AG04450 (cell line): ENCODE measurements around the gene AGAP2. TPM values are rescaled to one million over a fixed set of nuclear protein-coding genes. Genes with fewer than 3 reads are reported as not detected.
"Not testable (repeated sequence)": the region's sequence is repeated elsewhere in the genome, so short reads cannot be mapped to it uniquely, and the experiment has no call there.

Experiments used
- CTCF ChIA-PET: fragments of 300-600, 350-600 bp; formaldehyde crosslinking; extraction: SDS; loops from one replicate; lab custom pipeline; 2022; ENCODE audit warnings: antibody characterized with exemption, inconsistent platforms; lab: Charles Lee
- POLR2A ChIA-PET: fragments of 350-600 bp; formaldehyde crosslinking; extraction: SDS; loops from one replicate; lab custom pipeline; 2021; ENCODE audit warnings: antibody characterized with exemption, inconsistent platforms; lab: Yijun Ruan, JAX
- DNase-seq: peaks from one replicate; pipeline ENCODE4 v3.0.0-alpha.2; 2011; ENCODE audit warnings: low read depth, low spot score
- H3K27ac ChIP-seq: one replicate; pipeline ENCODE4 v1.5.1; 2012; ENCODE audit warnings: low read depth, low read length, control low read depth
- H3K27me3 ChIP-seq: one replicate; pipeline ENCODE4 v1.6.0; 2012; ENCODE audit warnings: low read length; ENCODE audit not compliant: control insufficient read depth, insufficient read depth
- H3K4me3 ChIP-seq: 2 replicates; pipeline ENCODE4 v1.5.1; 2011; ENCODE audit warnings: mild to moderate bottlenecking, low read depth, low read length, control low read depth
- H3K9me3 ChIP-seq: 2 replicates; pipeline ENCODE4 v1.5.1; 2012; ENCODE audit warnings: low read length; ENCODE audit not compliant: control insufficient read depth, insufficient read depth
- polyA plus RNA-seq: library from polyadenylated mRNA; depleted of rRNA; stranded (reverse); fragments of >200 nt; gene quantifications from 2 replicates; pipeline ENCODE4 v1.2.3, GENCODE V29; 2011; rRNA removed
- TF ChIP-seq, protein P1 (sequence below): IDR thresholded peaks from 2 replicates; pipeline ENCODE4 v1.5.1; 2011; ENCODE audit warnings: low read depth, low read length, control low read depth, inconsistent platforms

AGAP2 gene
- polyA plus RNA-seq, 1 experiment: 0.02 TPM

DNA sequence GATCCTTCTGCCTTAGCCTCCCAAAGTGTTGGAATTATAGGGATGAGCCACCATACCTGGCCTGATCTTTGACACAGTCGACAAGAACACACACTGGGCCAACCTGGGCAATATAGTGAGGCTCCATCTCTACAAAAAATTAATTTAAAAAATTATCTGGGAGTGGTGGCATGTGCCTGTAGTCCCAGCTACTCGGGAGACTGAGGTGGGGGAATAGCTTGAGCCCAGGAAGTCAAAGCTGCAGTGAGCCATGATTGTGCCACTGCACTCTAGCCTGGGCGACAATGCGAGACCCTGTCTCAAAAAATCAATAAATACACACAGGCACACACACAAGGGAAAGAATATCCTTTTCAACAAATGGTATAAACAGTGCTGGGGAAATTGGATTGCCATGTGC, 50.7 kb downstream of the AGAP2 start:
- CTCF ChIA-PET: no interaction called here
- no peak overlapping the region for H3K27ac ChIP-seq
- no peak overlapping the region for H3K4me3 ChIP-seq
- H3K9me3 ChIP-seq: no peaks in the 10 kb centered on the region
- peaks cover 5% of the 10 kb centered on the region for H3K27me3 ChIP-seq
- POLR2A ChIA-PET: no interaction called here
- TF ChIP-seq, protein P1, sequence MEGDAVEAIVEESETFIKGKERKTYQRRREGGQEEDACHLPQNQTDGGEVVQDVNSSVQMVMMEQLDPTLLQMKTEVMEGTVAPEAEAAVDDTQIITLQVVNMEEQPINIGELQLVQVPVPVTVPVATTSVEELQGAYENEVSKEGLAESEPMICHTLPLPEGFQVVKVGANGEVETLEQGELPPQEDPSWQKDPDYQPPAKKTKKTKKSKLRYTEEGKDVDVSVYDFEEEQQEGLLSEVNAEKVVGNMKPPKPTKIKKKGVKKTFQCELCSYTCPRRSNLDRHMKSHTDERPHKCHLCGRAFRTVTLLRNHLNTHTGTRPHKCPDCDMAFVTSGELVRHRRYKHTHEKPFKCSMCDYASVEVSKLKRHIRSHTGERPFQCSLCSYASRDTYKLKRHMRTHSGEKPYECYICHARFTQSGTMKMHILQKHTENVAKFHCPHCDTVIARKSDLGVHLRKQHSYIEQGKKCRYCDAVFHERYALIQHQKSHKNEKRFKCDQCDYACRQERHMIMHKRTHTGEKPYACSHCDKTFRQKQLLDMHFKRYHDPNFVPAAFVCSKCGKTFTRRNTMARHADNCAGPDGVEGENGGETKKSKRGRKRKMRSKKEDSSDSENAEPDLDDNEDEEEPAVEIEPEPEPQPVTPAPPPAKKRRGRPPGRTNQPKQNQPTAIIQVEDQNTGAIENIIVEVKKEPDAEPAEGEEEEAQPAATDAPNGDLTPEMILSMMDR: no peak
- DNase-seq: no peak

DNA sequence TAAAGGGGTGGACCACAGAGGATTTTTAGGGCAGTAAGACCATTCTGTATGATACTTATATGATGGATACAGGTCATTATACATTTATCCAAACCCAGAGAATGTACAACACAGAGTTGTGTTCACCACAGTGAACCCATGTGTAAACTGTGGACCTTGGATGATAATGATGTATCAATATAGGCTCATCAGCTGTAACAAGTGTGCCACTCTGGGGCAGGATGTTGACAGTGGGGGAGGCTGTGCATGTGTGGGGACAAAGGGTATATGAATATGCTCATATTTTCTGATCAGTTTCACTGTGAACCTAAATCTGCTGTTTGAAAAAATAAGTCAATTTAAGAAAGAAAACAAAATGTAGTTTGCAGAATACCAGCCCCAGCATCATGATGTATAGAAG, 58.8 kb downstream of the AGAP2 start:
- H3K4me3 ChIP-seq: no peak overlapping the region
- TF ChIP-seq, protein P1: no peak
- H3K9me3 ChIP-seq: peaks cover 2% of the 10 kb centered on the region; the same call in 1 of the 2 replicates
- peaks cover 5% of the 10 kb centered on the region for H3K27me3 ChIP-seq
- ChIA-PET CTCF (interaction anchor here (0.8 kb wide), 1 partner anchor 96 kb away, joined by 3 read pairs; no protein-coding TSS in a partner anchor), POLR2A (no interaction called here)
- no peak for DNase-seq
- H3K27ac ChIP-seq: no peak overlapping the region

DNA sequence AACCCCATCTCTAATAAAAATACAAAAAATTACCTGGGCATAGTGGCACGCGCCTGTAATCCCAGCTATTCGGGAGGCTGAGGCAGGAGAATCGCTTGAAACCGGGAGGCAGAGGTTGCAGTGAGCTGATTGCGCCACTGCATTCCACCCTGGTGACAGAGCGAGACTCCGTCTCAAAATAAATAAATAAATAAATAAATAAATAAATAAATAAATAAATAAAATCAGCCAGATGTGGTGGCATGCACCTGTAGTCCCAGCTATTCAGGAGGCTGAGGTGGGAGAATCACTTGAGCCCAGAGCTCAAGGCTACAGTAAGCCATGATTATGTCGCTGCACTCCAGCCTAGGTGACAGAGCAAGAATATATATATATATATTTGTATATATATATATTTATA, 60.6 kb downstream of the AGAP2 start:
- H3K27me3 ChIP-seq, H3K4me3 ChIP-seq, DNase-seq, CTCF ChIA-PET, POLR2A ChIA-PET, H3K27ac ChIP-seq, H3K9me3 ChIP-seq: not testable (repeated sequence)

DNA sequence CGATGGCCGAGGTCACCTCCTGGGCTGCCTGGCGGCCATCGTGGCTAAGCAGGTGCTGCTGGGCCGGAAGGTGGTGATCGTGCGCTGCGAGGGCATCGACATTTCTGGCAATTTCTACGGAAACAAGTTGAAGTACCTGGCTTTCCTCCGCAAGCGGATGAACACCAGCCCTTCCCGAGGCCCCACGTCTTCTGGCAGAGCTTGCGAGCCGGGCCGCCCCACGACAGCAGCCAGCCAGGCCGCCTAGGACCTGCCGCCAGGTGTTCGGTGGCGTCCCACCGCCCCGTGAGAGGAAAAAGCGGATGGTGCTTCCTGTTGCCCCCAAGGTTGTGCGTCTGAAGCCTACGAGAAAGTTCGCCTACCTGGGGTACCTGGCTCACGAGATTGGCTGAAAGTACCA, 63.9 kb downstream of the AGAP2 start:
- Histone ChIP-seq H3K27ac (no peak overlapping the region), H3K27me3 (no peaks in the 10 kb centered on the region), H3K4me3 (no peak overlapping the region), H3K9me3 (peaks cover 5% of the 10 kb centered on the region; the same call in 1 of the 2 replicates)
- TF ChIP-seq, protein P1: no peak
- DNase-seq: no peak
- POLR2A ChIA-PET: no interaction called here
- CTCF ChIA-PET: interaction anchor here (1.5 kb wide), 1 partner anchor 19 kb away, joined by 3 read pairs; the partner anchor contains the start of gene OS9

Other genes starting within 250 kb of the AGAP2 start
- 64.9 and 69.0 TPM in 2 replicates for gene DDIT3, start 218.2 kb downstream of the AGAP2 start, polyA plus RNA-seq
- gene MBD6, start 215.9 kb downstream of the AGAP2 start, polyA plus RNA-seq: 3.3 and 4.9 TPM in 2 replicates
- gene DCTN2, start 191.6 kb downstream of the AGAP2 start, polyA plus RNA-seq: 146 and 160 TPM in 2 replicates
- 0.38 and 0.45 TPM in 2 replicates for gene KIF5A, start 188.7 kb downstream of the AGAP2 start, polyA plus RNA-seq
- gene PIP4K2C, start 147.6 kb downstream of the AGAP2 start, polyA plus RNA-seq: 29.7 and 33.1 TPM in 2 replicates
- gene DTX3, start 133.9 kb downstream of the AGAP2 start, polyA plus RNA-seq: 24.8 and 32.0 TPM in 2 replicates
- gene ARHGEF25, start 127.3 kb downstream of the AGAP2 start, polyA plus RNA-seq: 23.4 and 26.0 TPM in 2 replicates
- gene B4GALNT1, start 105.5 kb downstream of the AGAP2 start, polyA plus RNA-seq: 1.8 and 2.5 TPM in 2 replicates
- gene OS9, start 44.6 kb downstream of the AGAP2 start, polyA plus RNA-seq: 309 and 310 TPM in 2 replicates
- 32.7 and 45.9 TPM in 2 replicates for gene TSPAN31, start 6.3 kb upstream of the AGAP2 start, polyA plus RNA-seq
- gene CDK4, start 13.6 kb upstream of the AGAP2 start, polyA plus RNA-seq: 251 and 288 TPM in 2 replicates
- gene MARCHF9, start 16.4 kb upstream of the AGAP2 start, polyA plus RNA-seq: 3.6 and 3.7 TPM in 2 replicates
- 0.22 and 0.29 TPM in 2 replicates for gene CYP27B1, start 28.3 kb upstream of the AGAP2 start, polyA plus RNA-seq
- 20.1 and 23.5 TPM in 2 replicates for gene METTL1, start 33.4 kb upstream of the AGAP2 start, polyA plus RNA-seq
- gene EEF1AKMT3, start 33.9 kb upstream of the AGAP2 start, polyA plus RNA-seq: 6.8 and 7.6 TPM in 2 replicates
- 22.3 and 22.8 TPM in 2 replicates for gene TSFM, start 44.0 kb upstream of the AGAP2 start, polyA plus RNA-seq
- gene AVIL, start 80.0 kb upstream of the AGAP2 start, polyA plus RNA-seq: 3.5 and 4.7 TPM in 2 replicates
- 292 and 305 TPM in 2 replicates for gene CTDSP2, start 108.0 kb upstream of the AGAP2 start, polyA plus RNA-seq
- 8.8 and 13.1 TPM in 2 replicates for gene ATP23, start 202.8 kb upstream of the AGAP2 start, polyA plus RNA-seq